ENCODE measurements around the gene KCNJ18. TPM values are rescaled to one million over a fixed set of nuclear protein-coding genes. Genes with fewer than 3 reads are reported as not detected.
"Not testable (repeated sequence)": the region's sequence is repeated elsewhere in the genome, so short reads cannot be mapped to it uniquely, and the experiment has no call there.

The KCNJ18 gene
- total RNA-seq, 1 experiment from 2014 or later = not detected

- DNase-seq; H3K27ac Mint-ChIP-seq (ENCODE audit: unreplicated experiment); H3K36me3 ChIP-seq (ENCODE audit: control insufficient read depth, insufficient read depth, low read length); H3K9me3 ChIP-seq; H3K36me3 Mint-ChIP-seq (ENCODE audit: insufficient read depth, unreplicated experiment); BruUV-seq (replicated peaks); POLR2A ChIA-PET; H3K4me1 ChIP-seq; intact Hi-C loops (cut with micrococcal nuclease; ENCODE audit: unreplicated experiment); CTCF ChIA-PET; H3K27me3 Mint-ChIP-seq (ENCODE audit: insufficient read depth, unreplicated experiment); H3K4me3 ChIP-seq (ENCODE audit: low read depth, low read length); H3K4me3 Mint-ChIP-seq (ENCODE audit: unreplicated experiment); H3K27me3 ChIP-seq (replicated peaks; ENCODE audit: control insufficient read depth, insufficient read depth, low read length); H3K4me1 Mint-ChIP-seq (ENCODE audit: low read depth, unreplicated experiment): not testable (repeated sequence)
- H3K9me3 Mint-ChIP-seq (ENCODE audit: unreplicated experiment) = peaks cover 13% of the 10 kb centered on the region
Observed at GRCh38 chr17:21661455-21661854, 30.9 kb upstream of the KCNJ18 start.

DNA sequence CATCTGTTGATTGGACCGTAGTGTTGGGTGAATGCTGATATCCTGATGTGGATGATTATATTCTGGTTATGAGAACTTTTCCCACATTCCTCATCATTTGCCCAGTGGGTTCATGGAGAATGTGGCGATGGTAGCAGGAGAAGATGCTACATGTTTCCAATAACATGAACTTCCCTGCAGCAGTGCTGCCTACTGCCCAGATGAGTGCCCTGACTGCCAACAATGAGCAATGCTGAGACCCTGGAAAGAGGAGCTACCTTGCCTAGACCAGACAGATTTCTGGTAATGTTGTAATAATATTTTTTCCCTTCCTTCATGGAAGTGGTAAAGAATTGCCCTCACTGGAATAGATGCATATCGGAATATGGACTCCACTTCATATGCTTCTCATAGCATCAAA is 29.2 kb upstream of the KCNJ18 start:
- DNase-seq; H3K36me3 Mint-ChIP-seq (ENCODE audit: insufficient read depth, unreplicated experiment); H3K27me3 Mint-ChIP-seq (ENCODE audit: insufficient read depth, unreplicated experiment); H3K9me3 ChIP-seq; POLR2A ChIA-PET; H3K4me1 Mint-ChIP-seq (ENCODE audit: low read depth, unreplicated experiment); H3K4me1 ChIP-seq; H3K4me3 Mint-ChIP-seq (ENCODE audit: unreplicated experiment); H3K27me3 ChIP-seq (replicated peaks; ENCODE audit: control insufficient read depth, insufficient read depth, low read length); H3K4me3 ChIP-seq (ENCODE audit: low read depth, low read length); BruUV-seq (replicated peaks); CTCF ChIA-PET; intact Hi-C loops (cut with micrococcal nuclease; ENCODE audit: unreplicated experiment); H3K27ac Mint-ChIP-seq (ENCODE audit: unreplicated experiment); H3K36me3 ChIP-seq (ENCODE audit: control insufficient read depth, insufficient read depth, low read length): not testable (repeated sequence)
- H3K9me3 Mint-ChIP-seq (ENCODE audit: unreplicated experiment) = peaks cover 13% of the 10 kb centered on the region

GRCh38 chr17:21663614-21664474 is 28.5 kb upstream of the KCNJ18 start:
- H3K9me3 ChIP-seq; intact Hi-C loops (cut with micrococcal nuclease; ENCODE audit: unreplicated experiment); H3K27me3 Mint-ChIP-seq (ENCODE audit: insufficient read depth, unreplicated experiment); DNase-seq; H3K27me3 ChIP-seq (replicated peaks; ENCODE audit: control insufficient read depth, insufficient read depth, low read length); H3K36me3 ChIP-seq (ENCODE audit: control insufficient read depth, insufficient read depth, low read length); H3K27ac Mint-ChIP-seq (ENCODE audit: unreplicated experiment); BruUV-seq (replicated peaks); H3K36me3 Mint-ChIP-seq (ENCODE audit: insufficient read depth, unreplicated experiment); CTCF ChIA-PET; H3K4me1 Mint-ChIP-seq (ENCODE audit: low read depth, unreplicated experiment); H3K4me1 ChIP-seq; H3K4me3 Mint-ChIP-seq (ENCODE audit: unreplicated experiment); H3K4me3 ChIP-seq (ENCODE audit: low read depth, low read length); POLR2A ChIA-PET: not testable (repeated sequence)
- H3K9me3 Mint-ChIP-seq (ENCODE audit: unreplicated experiment) = peaks cover 13% of the 10 kb centered on the region

- CTCF ChIA-PET; H3K9me3 ChIP-seq; H3K27me3 ChIP-seq (replicated peaks; ENCODE audit: control insufficient read depth, insufficient read depth, low read length); H3K36me3 Mint-ChIP-seq (ENCODE audit: insufficient read depth, unreplicated experiment); H3K4me1 ChIP-seq; H3K4me1 Mint-ChIP-seq (ENCODE audit: low read depth, unreplicated experiment); H3K27ac Mint-ChIP-seq (ENCODE audit: unreplicated experiment); H3K4me3 ChIP-seq (ENCODE audit: low read depth, low read length); POLR2A ChIA-PET; intact Hi-C loops (cut with micrococcal nuclease; ENCODE audit: unreplicated experiment); H3K4me3 Mint-ChIP-seq (ENCODE audit: unreplicated experiment); H3K36me3 ChIP-seq (ENCODE audit: control insufficient read depth, insufficient read depth, low read length); H3K27me3 Mint-ChIP-seq (ENCODE audit: insufficient read depth, unreplicated experiment); DNase-seq; BruUV-seq (replicated peaks): not testable (repeated sequence)
- peaks cover 13% of the 10 kb centered on the region for H3K9me3 Mint-ChIP-seq (ENCODE audit: unreplicated experiment)
Observed at GRCh38 chr17:21665171-21665570, 27.2 kb upstream of the KCNJ18 start.

- H3K4me1 ChIP-seq; intact Hi-C loops (cut with micrococcal nuclease; ENCODE audit: unreplicated experiment); H3K4me3 Mint-ChIP-seq (ENCODE audit: unreplicated experiment); H3K36me3 ChIP-seq (ENCODE audit: control insufficient read depth, insufficient read depth, low read length); POLR2A ChIA-PET; H3K4me3 ChIP-seq (ENCODE audit: low read depth, low read length); H3K9me3 ChIP-seq; H3K36me3 Mint-ChIP-seq (ENCODE audit: insufficient read depth, unreplicated experiment); BruUV-seq (replicated peaks); DNase-seq; CTCF ChIA-PET; H3K27me3 Mint-ChIP-seq (ENCODE audit: insufficient read depth, unreplicated experiment); H3K27ac Mint-ChIP-seq (ENCODE audit: unreplicated experiment); H3K27me3 ChIP-seq (replicated peaks; ENCODE audit: control insufficient read depth, insufficient read depth, low read length); H3K4me1 Mint-ChIP-seq (ENCODE audit: low read depth, unreplicated experiment): not testable (repeated sequence)
- peaks cover 13% of the 10 kb centered on the region for H3K9me3 Mint-ChIP-seq (ENCODE audit: unreplicated experiment)
Observed at GRCh38 chr17:21665935-21666493, 26.3 kb upstream of the KCNJ18 start.

- H3K27me3 ChIP-seq (replicated peaks; ENCODE audit: control insufficient read depth, insufficient read depth, low read length); CTCF ChIA-PET; H3K4me1 Mint-ChIP-seq (ENCODE audit: low read depth, unreplicated experiment); POLR2A ChIA-PET; BruUV-seq (replicated peaks); intact Hi-C loops (cut with micrococcal nuclease; ENCODE audit: unreplicated experiment); H3K4me3 Mint-ChIP-seq (ENCODE audit: unreplicated experiment); H3K9me3 ChIP-seq; H3K36me3 ChIP-seq (ENCODE audit: control insufficient read depth, insufficient read depth, low read length); H3K4me1 ChIP-seq; DNase-seq; H3K4me3 ChIP-seq (ENCODE audit: low read depth, low read length); H3K27ac Mint-ChIP-seq (ENCODE audit: unreplicated experiment); H3K27me3 Mint-ChIP-seq (ENCODE audit: insufficient read depth, unreplicated experiment); H3K36me3 Mint-ChIP-seq (ENCODE audit: insufficient read depth, unreplicated experiment): not testable (repeated sequence)
- peaks cover 13% of the 10 kb centered on the region for H3K9me3 Mint-ChIP-seq (ENCODE audit: unreplicated experiment)
Observed at GRCh38 chr17:21666711-21667412, 25.5 kb upstream of the KCNJ18 start.
